ENCODE results near the gene FOXC1.

DNA sequence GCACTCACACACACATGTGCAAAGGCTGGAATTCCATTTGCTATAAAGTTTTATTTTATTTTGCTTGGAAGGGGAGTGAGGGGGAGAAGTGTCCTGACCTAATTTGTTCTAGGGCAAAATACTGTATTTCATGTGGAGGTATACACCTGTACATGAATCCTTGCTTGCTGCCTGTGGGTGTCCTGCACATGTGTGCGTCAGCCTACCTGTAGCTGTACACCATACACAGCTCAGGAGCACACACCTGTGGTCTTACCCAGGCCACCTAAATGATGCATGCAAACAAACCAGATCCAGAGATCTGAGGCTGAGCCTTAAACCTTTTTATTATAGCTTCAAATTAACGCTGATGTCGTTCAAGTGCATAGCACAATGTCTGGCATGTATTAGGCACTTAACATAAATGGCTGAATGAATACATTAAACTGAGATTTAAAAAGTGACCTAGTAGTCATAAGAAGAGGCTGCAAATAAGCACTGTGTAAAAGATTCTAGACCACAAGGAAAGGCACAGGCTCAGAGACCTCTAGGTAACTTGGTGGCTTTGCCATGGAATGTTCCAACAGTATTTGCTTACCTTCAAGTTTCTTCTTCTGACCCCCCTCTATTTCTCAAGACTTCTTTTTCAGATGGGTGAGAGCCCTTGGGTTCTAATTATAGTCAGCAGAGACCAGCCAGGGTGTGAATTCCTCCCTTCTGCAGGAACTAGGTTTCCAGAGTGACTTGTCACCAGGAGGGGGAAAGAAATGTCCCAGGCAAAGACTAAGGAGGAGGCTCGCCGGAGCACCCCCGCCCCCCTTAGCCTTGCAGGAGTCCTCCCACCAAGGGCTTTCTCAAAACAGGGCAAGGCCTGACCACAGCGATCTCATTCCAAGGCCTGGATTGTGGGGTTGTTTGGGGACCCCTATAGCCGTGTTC is 13.4 kb downstream of the FOXC1 start:
- TF ChIP-seq, protein P1, sequence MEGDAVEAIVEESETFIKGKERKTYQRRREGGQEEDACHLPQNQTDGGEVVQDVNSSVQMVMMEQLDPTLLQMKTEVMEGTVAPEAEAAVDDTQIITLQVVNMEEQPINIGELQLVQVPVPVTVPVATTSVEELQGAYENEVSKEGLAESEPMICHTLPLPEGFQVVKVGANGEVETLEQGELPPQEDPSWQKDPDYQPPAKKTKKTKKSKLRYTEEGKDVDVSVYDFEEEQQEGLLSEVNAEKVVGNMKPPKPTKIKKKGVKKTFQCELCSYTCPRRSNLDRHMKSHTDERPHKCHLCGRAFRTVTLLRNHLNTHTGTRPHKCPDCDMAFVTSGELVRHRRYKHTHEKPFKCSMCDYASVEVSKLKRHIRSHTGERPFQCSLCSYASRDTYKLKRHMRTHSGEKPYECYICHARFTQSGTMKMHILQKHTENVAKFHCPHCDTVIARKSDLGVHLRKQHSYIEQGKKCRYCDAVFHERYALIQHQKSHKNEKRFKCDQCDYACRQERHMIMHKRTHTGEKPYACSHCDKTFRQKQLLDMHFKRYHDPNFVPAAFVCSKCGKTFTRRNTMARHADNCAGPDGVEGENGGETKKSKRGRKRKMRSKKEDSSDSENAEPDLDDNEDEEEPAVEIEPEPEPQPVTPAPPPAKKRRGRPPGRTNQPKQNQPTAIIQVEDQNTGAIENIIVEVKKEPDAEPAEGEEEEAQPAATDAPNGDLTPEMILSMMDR (IDR thresholded peaks at IDR 0.05; ENCODE audit: low read depth, low read length, poor library complexity, severe bottlenecking), result no peak
- TF ChIP-seq EZH2phosphoT487 (IDR thresholded peaks at IDR 0.05; ENCODE audit: borderline replicate concordance, low read length), result no peak
